HG02943 (cell line): ENCODE results near the gene OR4D9.

Source experiments
- ATAC-seq: cut with Tn5 transposase; IDR thresholded peaks from one replicate; pipeline ENCODE4 v1.9.1; 2021; ENCODE audit warnings: mild to moderate bottlenecking, low read depth, moderate library complexity; ENCODE audit not compliant: unreplicated experiment

Gene OR4D9

DNA sequence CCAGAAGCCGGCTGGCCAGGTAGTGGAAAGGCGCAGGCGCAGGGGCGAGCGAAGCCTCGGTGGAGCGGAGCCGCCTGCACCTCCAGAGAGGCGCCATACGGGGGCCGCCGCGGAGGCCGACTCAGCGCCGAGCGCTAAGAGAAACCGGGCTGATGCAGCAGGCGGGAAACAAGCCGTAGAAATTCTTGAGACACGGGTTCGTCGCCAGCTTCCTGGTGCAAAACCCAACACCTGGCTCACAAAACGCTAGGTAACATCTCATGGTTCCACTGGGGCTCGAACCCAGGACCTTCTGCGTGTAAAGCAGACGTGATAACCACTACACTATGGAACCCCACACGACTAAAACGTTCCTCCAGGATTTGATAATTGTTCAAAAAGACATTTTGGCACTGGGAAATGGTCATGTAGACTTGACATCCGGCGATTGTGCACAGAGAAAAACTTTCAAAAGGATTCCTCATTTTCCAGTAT lies 39.1 kb downstream of the OR4D9 start:
- ATAC-seq, result peak; percentile 90

- ATAC-seq, result peak; percentile 36
Observed at GRCh38 chr11:59550842-59551658, 39.7 kb downstream of the OR4D9 start.

DNA sequence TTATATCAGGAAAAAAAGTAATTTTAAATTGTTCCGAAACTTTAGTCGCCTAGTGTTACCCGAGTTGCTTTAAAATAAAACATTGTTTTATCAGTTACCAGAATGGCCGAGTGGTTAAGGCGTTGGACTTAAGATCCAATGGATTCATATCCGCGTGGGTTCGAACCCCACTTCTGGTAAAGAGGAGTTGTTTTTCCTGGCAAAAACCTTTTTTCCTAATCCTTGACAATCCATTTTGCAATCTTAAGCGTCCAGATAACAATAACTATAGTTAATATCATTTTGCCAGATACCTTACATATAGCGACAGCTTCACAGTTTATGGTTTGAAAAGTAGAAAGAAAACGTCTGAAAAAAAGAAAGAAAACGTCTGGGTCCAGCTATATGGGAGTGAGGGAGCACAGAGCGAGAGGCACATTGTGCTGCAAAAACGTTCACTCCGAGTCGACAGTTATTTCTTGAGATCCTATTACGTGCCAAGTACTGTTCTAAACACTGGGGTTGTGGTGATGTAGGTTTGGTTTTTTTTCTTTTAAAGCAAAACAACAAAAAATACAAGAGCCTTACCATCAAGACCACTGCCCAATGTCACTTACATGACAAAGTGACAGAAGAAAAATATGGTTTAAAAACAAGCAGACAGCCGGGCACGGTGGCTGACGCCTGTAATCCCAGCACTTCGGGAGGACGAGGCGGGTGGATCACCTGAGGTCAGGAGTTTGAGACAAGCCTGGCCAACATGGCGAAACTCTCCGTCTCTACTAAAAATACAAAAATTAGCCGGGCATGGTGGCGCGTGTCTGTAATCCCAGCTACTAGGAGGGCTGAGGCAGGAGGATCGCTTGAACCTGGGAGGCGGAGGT lies 40.6 kb downstream of the OR4D9 start:
- no peak for ATAC-seq

- no peak for ATAC-seq
Observed at GRCh38 chr11:59552844-59553243, 41.5 kb downstream of the OR4D9 start.

DNA sequence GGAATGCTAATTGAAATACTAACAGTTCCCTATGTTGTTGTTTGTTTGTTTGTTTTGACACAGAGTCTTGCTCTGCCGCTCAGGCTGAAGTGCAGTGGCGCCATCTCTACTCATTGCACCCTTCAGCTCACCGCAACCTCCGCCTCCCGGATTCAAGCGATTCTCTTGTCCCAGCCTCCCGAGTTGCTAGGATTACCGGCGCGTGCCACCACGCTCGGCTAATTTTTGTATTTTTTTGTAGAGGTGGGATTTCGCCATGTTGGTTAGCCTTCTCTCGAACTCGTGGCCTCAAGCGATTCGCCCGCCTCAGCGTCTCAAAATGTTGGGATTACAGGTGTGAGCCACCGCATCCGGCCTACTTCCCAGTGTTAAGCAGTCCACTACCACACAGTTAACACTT lies 42.0 kb downstream of the OR4D9 start:
- no peak for ATAC-seq

GRCh38 chr11:59555601-59556114 lies 44.3 kb downstream of the OR4D9 start:
- no peak for ATAC-seq

GRCh38 chr11:59556115-59556916 lies 45.0 kb downstream of the OR4D9 start:
- ATAC-seq, result no peak

DNA sequence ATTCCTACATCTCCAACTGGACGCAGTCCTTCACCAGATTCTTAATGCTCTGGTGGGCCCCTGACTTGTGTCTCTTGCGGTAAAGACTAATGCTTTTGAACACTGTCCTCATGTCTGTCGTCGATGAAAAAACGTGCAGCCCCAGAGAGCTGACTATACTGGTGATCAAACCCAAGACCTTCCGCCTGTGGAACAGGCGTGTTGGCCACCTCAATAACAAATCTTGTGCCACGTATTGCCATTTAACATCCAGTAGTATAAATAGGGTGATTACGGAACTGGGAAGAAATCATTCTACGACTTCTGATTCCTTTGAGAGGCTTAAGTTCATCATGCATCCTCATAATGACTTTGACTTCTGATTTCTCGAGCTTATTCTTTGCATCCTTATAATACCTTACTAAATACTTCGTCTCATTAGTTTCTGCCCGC lies 45.6 kb downstream of the OR4D9 start:
- ATAC-seq, result no peak

DNA sequence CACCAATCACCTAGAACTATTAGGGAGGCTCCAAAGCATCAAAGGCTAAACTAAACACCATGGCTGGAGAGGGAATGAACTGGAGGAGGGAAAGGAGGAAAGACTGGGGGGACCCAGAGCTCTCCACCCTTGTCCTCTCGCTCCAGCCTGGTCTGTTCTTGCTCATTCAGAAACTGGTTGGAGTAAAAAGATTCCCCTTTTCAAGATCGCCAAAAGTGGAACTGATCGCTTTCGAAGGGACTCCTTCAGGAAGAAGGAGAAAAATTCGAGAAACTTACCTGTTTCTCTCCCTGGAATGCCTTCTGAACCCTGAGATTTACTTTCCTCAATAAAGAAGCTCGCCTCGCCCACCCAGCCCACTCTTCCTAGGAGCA lies 46.9 kb downstream of the OR4D9 start:
- ATAC-seq, result no peak

DNA sequence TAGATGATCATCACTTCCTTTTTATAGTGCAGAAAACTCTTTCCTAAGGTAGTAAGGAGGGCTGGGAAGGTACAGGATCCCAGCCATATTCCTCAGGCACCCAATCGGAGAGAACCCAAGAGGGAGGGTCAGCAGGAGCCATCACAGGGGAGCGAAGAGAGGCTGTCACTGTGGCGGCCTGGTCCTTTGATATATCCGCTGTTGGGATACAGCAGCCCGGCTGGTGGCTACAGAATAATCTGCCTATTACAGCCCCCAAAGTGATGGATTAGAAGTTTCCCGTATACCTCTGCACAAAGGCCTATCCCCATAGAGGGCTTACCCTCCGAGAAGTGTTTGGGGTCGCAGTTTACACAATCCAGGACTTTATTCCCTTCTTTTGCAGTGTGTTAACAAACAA lies 48.5 kb downstream of the OR4D9 start:
- peak; percentile 7 for ATAC-seq

GRCh38 chr11:59560290-59560701 lies 49.0 kb downstream of the OR4D9 start:
- ATAC-seq, result peak; percentile 54

DNA sequence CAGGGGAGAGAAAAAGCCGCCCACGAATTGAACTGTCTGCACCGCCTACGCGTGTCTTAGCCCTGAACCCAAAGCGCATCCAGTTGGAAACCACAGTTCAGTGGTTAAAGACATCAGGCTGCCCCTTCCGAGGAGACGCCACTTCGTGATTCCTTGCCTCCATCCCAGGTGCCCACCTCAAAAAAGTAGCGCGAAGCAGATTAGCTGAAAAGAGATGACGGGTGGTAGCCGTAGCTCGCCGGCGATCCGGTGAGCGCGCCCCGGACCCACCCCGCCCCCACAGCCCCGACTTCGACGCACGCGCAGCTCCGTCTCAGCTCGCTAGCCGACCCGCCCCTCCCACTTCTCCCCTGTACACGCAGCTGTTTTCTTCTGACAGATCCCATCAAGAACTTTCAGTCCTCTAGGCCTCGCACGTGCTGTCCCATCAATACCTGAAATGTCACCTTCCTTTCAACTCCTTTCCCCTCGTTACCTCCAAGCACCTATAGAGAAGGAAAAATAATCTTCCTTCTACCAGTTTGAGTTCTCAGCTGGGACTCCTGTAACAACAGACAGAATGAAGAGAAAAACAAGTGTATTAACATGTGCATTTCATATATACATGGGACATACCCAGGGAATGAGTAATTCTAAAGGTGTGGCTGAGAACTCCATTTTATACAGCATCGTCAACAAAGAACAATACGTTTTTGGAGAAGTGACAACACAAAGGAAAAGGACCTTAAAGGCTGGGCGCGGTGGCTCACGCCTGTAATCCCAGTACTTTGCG lies 49.5 kb downstream of the OR4D9 start:
- peak; percentile 42 for ATAC-seq

DNA sequence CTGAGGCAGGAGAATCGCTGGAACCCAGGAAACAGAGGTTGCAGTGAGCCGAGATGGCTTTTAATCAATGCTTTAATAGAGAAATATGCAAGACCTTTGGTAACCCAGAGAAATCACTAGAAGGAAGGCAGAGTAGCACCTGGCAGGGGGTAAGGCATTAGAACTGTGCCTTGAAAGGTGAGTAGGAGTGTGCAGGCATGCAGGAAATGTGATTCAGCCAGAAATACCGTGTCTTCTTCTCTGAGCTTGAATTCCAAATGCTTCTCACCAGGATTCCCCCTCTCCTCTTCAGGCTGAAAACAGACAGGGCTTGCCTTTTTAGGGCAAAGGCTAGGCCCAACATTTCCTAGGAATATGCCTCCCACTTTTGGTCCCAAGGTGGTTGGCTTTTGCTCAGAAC lies 51.0 kb downstream of the OR4D9 start:
- no peak for ATAC-seq
